OCI-LY1 (cell line): ENCODE measurements around the gene TRPM2.

Source experiments
- H2AFZ ChIP-seq: fragments of 200-600 bp; sonication (generic), shearing (Covaris generic); 2 replicates; pipeline ENCODE4 v1.6.0; 2014; ENCODE audit warnings: antibody characterized with exemption, mild to moderate bottlenecking, low read length
- H3F3A ChIP-seq: fragments of 200-600 bp; sonication (generic), shearing (Covaris generic); 2 replicates; pipeline ENCODE4 v1.6.0; 2014; ENCODE audit warnings: mild to moderate bottlenecking, antibody characterized with exemption, low read length, moderate library complexity; ENCODE audit not compliant: insufficient read depth
- H3K27ac ChIP-seq: fragments of 200-600 bp; sonication (generic); 2 replicates; pipeline ENCODE4 v1.5.1; 2014; ENCODE audit warnings: low read length, mixed run types, mild to moderate bottlenecking, low read depth; ENCODE audit not compliant: poor library complexity, severe bottlenecking
- H3K27me3 ChIP-seq: fragments of 200-600 bp; sonication (generic); 2 replicates; pipeline ENCODE4 v1.6.0; 2014; ENCODE audit warnings: antibody characterized with exemption, mild to moderate bottlenecking, low read length, moderate library complexity; ENCODE audit not compliant: insufficient read depth
- H3K36me3 ChIP-seq: fragments of 200-600 bp; sonication (generic); 2 replicates; pipeline ENCODE4 v1.6.1; 2014; ENCODE audit warnings: mild to moderate bottlenecking, antibody characterized with exemption, low read length, moderate library complexity, mixed read lengths; ENCODE audit not compliant: insufficient read depth
- H3K4me1 ChIP-seq: fragments of 200-600 bp; sonication (generic); 2 replicates; pipeline ENCODE4 v1.5.1; 2014; ENCODE audit warnings: mild to moderate bottlenecking, low read length, moderate library complexity; ENCODE audit not compliant: insufficient read depth, severe bottlenecking
- H3K4me2 ChIP-seq: fragments of 200-600 bp; sonication (generic), shearing (Covaris generic); 2 replicates; pipeline ENCODE4 v1.6.1; 2014; ENCODE audit warnings: low read length
- H3K4me3 ChIP-seq: fragments of 200-600 bp; sonication (generic); 2 replicates; pipeline ENCODE4 v1.5.1; 2014; ENCODE audit warnings: low read length, low read depth, mild to moderate bottlenecking, mixed read lengths; ENCODE audit not compliant: poor library complexity, severe bottlenecking
- H3K79me2 ChIP-seq: fragments of 200-600 bp; shearing (Covaris generic); 2 replicates; pipeline ENCODE4 v1.6.1; 2016; ENCODE audit warnings: mixed run types, low read length, mixed read lengths; ENCODE audit not compliant: insufficient read depth
- H3K9ac ChIP-seq: fragments of 200-600 bp; sonication (generic), shearing (Covaris generic); 2 replicates; pipeline ENCODE4 v1.6.1; 2014; ENCODE audit warnings: mild to moderate bottlenecking, low read length, mixed read lengths
- H3K9me2 ChIP-seq: fragments of 200-600 bp; sonication (generic), shearing (Covaris generic); 2 replicates; pipeline ENCODE4 v1.6.1; 2014; ENCODE audit warnings: low read depth, mild to moderate bottlenecking, low read length, mixed read lengths
- H3K9me3 ChIP-seq: fragments of 200-600 bp; shearing (Covaris generic); 2 replicates; pipeline ENCODE4 v1.6.1; 2014; ENCODE audit warnings: low read length, mixed read lengths
- H4K20me1 ChIP-seq: fragments of 200-600 bp; sonication (generic), shearing (Covaris generic); 2 replicates; pipeline ENCODE4 v1.6.0; 2016; ENCODE audit warnings: mild to moderate bottlenecking, low read length; ENCODE audit not compliant: insufficient read depth
- CTCF ChIP-seq: fragments of 200-600 bp; sonication (generic), shearing (Covaris generic); IDR thresholded peaks from 2 replicates; pipeline ENCODE4 v1.5.1; 2017; ENCODE audit warnings: mild to moderate bottlenecking, antibody characterized with exemption, low read length, moderate library complexity, mixed read lengths
- EZH2 ChIP-seq: fragments of 200-600 bp; sonication (generic), shearing (Covaris generic); IDR thresholded peaks from 2 replicates; pipeline ENCODE4 v1.8.0; 2017; ENCODE audit warnings: borderline replicate concordance, mixed run types, mild to moderate bottlenecking, antibody characterized with exemption, low read length, moderate library complexity, mixed read lengths

Gene TRPM2

GRCh38 chr21:44420416-44421205, 67.2 kb downstream of the TRPM2 start:
- Histone ChIP-seq H3K4me1 (no peaks in the 10 kb centered on the region), H3F3A (no peaks in the 10 kb centered on the region), H3K4me2 (no peak overlapping the region), H3K9me2 (no peaks in the 10 kb centered on the region), H3K27ac (no peak overlapping the region), H3K9me3 (no peaks in the 10 kb centered on the region), H3K4me3 (no peak overlapping the region), H2AFZ (no peak overlapping the region), H3K36me3 (no peaks in the 10 kb centered on the region), H3K27me3 (no peaks in the 10 kb centered on the region), H3K9ac (no peak overlapping the region), H4K20me1 (no peaks in the 10 kb centered on the region), H3K79me2 (no peaks in the 10 kb centered on the region)
- TF ChIP-seq EZH2 (no peak), CTCF (no peak)

GRCh38 chr21:44421901-44422840, 68.8 kb downstream of the TRPM2 start:
- Histone ChIP-seq H3K27me3 (no peaks in the 10 kb centered on the region), H3K27ac (no peak overlapping the region), H3K4me1 (no peaks in the 10 kb centered on the region), H3K4me2 (no peak overlapping the region), H3K36me3 (no peaks in the 10 kb centered on the region), H4K20me1 (no peaks in the 10 kb centered on the region), H3F3A (no peaks in the 10 kb centered on the region), H2AFZ (no peak overlapping the region), H3K9me2 (no peaks in the 10 kb centered on the region), H3K79me2 (no peaks in the 10 kb centered on the region), H3K9me3 (no peaks in the 10 kb centered on the region), H3K4me3 (no peak overlapping the region), H3K9ac (no peak overlapping the region)
- TF ChIP-seq CTCF (no peak), EZH2 (no peak)

GRCh38 chr21:44423312-44423821, 69.9 kb downstream of the TRPM2 start:
- Histone ChIP-seq H3K9me3 (no peaks in the 10 kb centered on the region), H3K4me3 (no peak overlapping the region), H3F3A (0 out of 2 replicates have a peak, but pooled peaks cover 2% of the 10 kb centered on the region), H3K27me3 (no peaks in the 10 kb centered on the region), H3K27ac (no peak overlapping the region), H4K20me1 (no peaks in the 10 kb centered on the region), H2AFZ (no peak overlapping the region), H3K9ac (no peak overlapping the region), H3K4me1 (no peaks in the 10 kb centered on the region), H3K4me2 (no peak overlapping the region), H3K9me2 (no peaks in the 10 kb centered on the region), H3K36me3 (no peaks in the 10 kb centered on the region), H3K79me2 (no peaks in the 10 kb centered on the region)
- TF ChIP-seq EZH2: no peak
